OCI-LY3 (cell line): Measurements from ENCODE around the gene PKNOX1.

ENCODE experiments used
- H2AFZ ChIP-seq: fragments of 200-600, 300-600 bp; shearing (Covaris generic); 2 replicates; pipeline ENCODE4 v1.6.0; 2014; ENCODE audit warnings: antibody characterized with exemption, low read depth, low read length
- H3K27ac ChIP-seq: fragments of 200-600, 300-600 bp; sonication (generic); 2 replicates; pipeline ENCODE4 v1.5.1; 2014; ENCODE audit warnings: mild to moderate bottlenecking, low read length, moderate library complexity, mixed read lengths
- H3K27me3 ChIP-seq: fragments of 200-600, 300-600 bp; sonication (generic); 2 replicates; pipeline ENCODE4 v1.6.1; 2014; ENCODE audit warnings: low read depth, low read length, mixed read lengths
- H3K36me3 ChIP-seq: fragments of 200-600, 300-600 bp; sonication (generic); replicated peaks from 2 replicates; pipeline ENCODE3; 2014; ENCODE audit warnings: low read depth, low read length, mixed read lengths
- H3K4me1 ChIP-seq: fragments of 300-600, 200-600 bp; sonication (generic); 2 replicates; pipeline ENCODE4 v1.6.1; 2014; ENCODE audit warnings: low read length, mixed read lengths
- H3K4me2 ChIP-seq: fragments of 200-600, 300-600 bp; sonication (generic); 2 replicates; pipeline ENCODE4 v1.6.1; 2014; ENCODE audit warnings: low read length, mixed read lengths
- H3K4me3 ChIP-seq: fragments of 300-600, 200-600 bp; sonication (generic); 2 replicates; pipeline ENCODE4 v1.5.1; 2014; ENCODE audit warnings: antibody characterized with exemption, mild to moderate bottlenecking, low read length, moderate library complexity
- H3K79me2 ChIP-seq: fragments of 300-600, 200-600 bp; shearing (Covaris generic); 2 replicates; pipeline ENCODE4 v1.6.1; 2014; ENCODE audit warnings: mild to moderate bottlenecking, low read length, mixed read lengths
- H3K9ac ChIP-seq: fragments of 300-600, 200-600 bp; shearing (Covaris generic); 2 replicates; pipeline ENCODE4 v1.6.0; 2014; ENCODE audit warnings: mild to moderate bottlenecking, low read length, moderate library complexity
- H3K9me3 ChIP-seq: fragments of 200-600, 300-600 bp; shearing (Covaris generic); 2 replicates; pipeline ENCODE4 v1.6.1; 2014; ENCODE audit warnings: low read length, mixed read lengths; ENCODE audit not compliant: insufficient read depth
- H4K20me1 ChIP-seq: fragments of 200-600, 300-600 bp; sonication (generic); 2 replicates; pipeline ENCODE4 v1.6.1; 2016; ENCODE audit warnings: low read length, mixed read lengths; ENCODE audit not compliant: insufficient read depth
- CTCF ChIP-seq: fragments of 200-600, 300-600 bp; sonication (generic); IDR thresholded peaks from 2 replicates; pipeline ENCODE4 v1.5.1; 2014; ENCODE audit warnings: antibody characterized with exemption, low read length, low read depth
- EZH2phosphoT487 ChIP-seq: fragments of 200-600 bp; shearing (Covaris generic); IDR thresholded peaks from 2 replicates; pipeline ENCODE4 v1.6.1; 2018; ENCODE audit warnings: antibody characterized with exemption, mixed run types, low read depth

The PKNOX1 gene

GRCh38 chr21:42989816-42990650 is 15.7 kb downstream of the PKNOX1 start:
- Histone ChIP-seq H3K4me3 (no peak overlapping the region), H3K9ac (no peak overlapping the region), H3K9me3 (no peaks in the 10 kb centered on the region), H3K4me2 (no peak overlapping the region), H3K79me2 (0 out of 2 replicates have a peak, but pooled peaks cover 5% of the 10 kb centered on the region), H2AFZ (no peak overlapping the region), H3K36me3 (no peaks in the 10 kb centered on the region), H3K27me3 (no peaks in the 10 kb centered on the region), H3K27ac (no peak overlapping the region), H4K20me1 (no peaks in the 10 kb centered on the region; the same call in 1 of the 2 replicates), H3K4me1 (peaks cover 7% of the 10 kb centered on the region; the same call in 1 of the 2 replicates)
- TF ChIP-seq CTCF (no peak), EZH2phosphoT487 (no peak)

GRCh38 chr21:42991992-42992740 is 17.8 kb downstream of the PKNOX1 start:
- H3K27me3 ChIP-seq, result no peaks in the 10 kb centered on the region
- no peaks in the 10 kb centered on the region; the same call in 1 of the 2 replicates for H4K20me1 ChIP-seq
- no peak overlapping the region for H3K4me2 ChIP-seq
- H3K9ac ChIP-seq, result no peak overlapping the region
- H3K79me2 ChIP-seq, result 0 out of 2 replicates have a peak, but pooled peaks cover 5% of the 10 kb centered on the region
- TF ChIP-seq EZH2phosphoT487 (no peak), CTCF (no peak)
- peaks cover 7% of the 10 kb centered on the region; the same call in 1 of the 2 replicates for H3K4me1 ChIP-seq
- H3K9me3 ChIP-seq, result no peaks in the 10 kb centered on the region
- H3K27ac ChIP-seq, result no peak overlapping the region
- no peak overlapping the region for H3K4me3 ChIP-seq
- H3K36me3 ChIP-seq, result no peaks in the 10 kb centered on the region
- H2AFZ ChIP-seq, result no peak overlapping the region

GRCh38 chr21:42993051-42993712 is 18.8 kb downstream of the PKNOX1 start:
- no peak overlapping the region for H3K4me2 ChIP-seq
- H3K4me1 ChIP-seq, result peaks cover 7% of the 10 kb centered on the region; the same call in 1 of the 2 replicates
- H3K27ac ChIP-seq, result no peak overlapping the region
- TF ChIP-seq EZH2phosphoT487, result no peak
- TF ChIP-seq CTCF, result no peak
- H3K36me3 ChIP-seq, result no peaks in the 10 kb centered on the region
- H3K4me3 ChIP-seq, result no peak overlapping the region
- H3K27me3 ChIP-seq, result no peaks in the 10 kb centered on the region
- no peaks in the 10 kb centered on the region; the same call in 1 of the 2 replicates for H4K20me1 ChIP-seq
- no peaks in the 10 kb centered on the region for H3K9me3 ChIP-seq
- H3K9ac ChIP-seq, result no peak overlapping the region
- H2AFZ ChIP-seq, result no peak overlapping the region
- 0 out of 2 replicates have a peak, but pooled peaks cover 4% of the 10 kb centered on the region for H3K79me2 ChIP-seq
